K562 (cell line): ENCODE measurements around the gene AMZ1. TPM values are rescaled to one million over a fixed set of nuclear protein-coding genes. Genes with fewer than 3 reads are reported as not detected.

Experiments
- ATF7 ChIP-seq: fragments of 450-650 bp; IDR thresholded peaks from 2 replicates; pipeline ENCODE4 v1.7.1; 2014; ENCODE audit warnings: mild to moderate bottlenecking, moderate library complexity
- C11orf30 ChIP-seq: fragments of 450-650 bp; IDR thresholded peaks from 2 replicates; pipeline ENCODE4 v1.6.1; 2016; ENCODE audit warnings: low read depth, mild to moderate bottlenecking
- FOXJ3 ChIP-seq: sonication (generic); formaldehyde crosslinking; IDR thresholded peaks from 2 replicates; pipeline ENCODE4 v1.4.0; 2020; ENCODE audit warnings: mild to moderate bottlenecking, missing genetic modification reagents
- HDAC8 ChIP-seq: fragments of 450-650 bp; IDR thresholded peaks from 2 replicates; pipeline ENCODE4 v1.6.1; 2016; ENCODE audit warnings: mild to moderate bottlenecking, missing genetic modification characterization, moderate library complexity, missing compliant biosample characterization
- L3MBTL2 ChIP-seq: fragments of 450-650 bp; IDR thresholded peaks from 2 replicates; pipeline ENCODE4 v1.6.1; 2016; ENCODE audit warnings: mild to moderate bottlenecking, moderate library complexity
- MBD1 ChIP-seq: fragments of 250-450 bp; sonication (Bioruptor Pico); IDR thresholded peaks from 2 replicates; pipeline ENCODE4 v1.8.0; 2022; ENCODE audit warnings: inconsistent platforms
- PREB ChIP-seq: sonication (generic); formaldehyde crosslinking; IDR thresholded peaks from 2 replicates; pipeline ENCODE4 v1.8.1; 2023; ENCODE audit warnings: mild to moderate bottlenecking, missing genetic modification reagents
- PYGO2 ChIP-seq: fragments of 450-650 bp; IDR thresholded peaks from 2 replicates; pipeline ENCODE4 v1.6.1; 2016; ENCODE audit warnings: mild to moderate bottlenecking, missing genetic modification characterization, moderate library complexity, missing compliant biosample characterization
- RBFOX2 ChIP-seq: fragments of 200-400 bp; formaldehyde crosslinking; IDR thresholded peaks from 2 replicates; pipeline ENCODE4 v1.6.1; 2017; ENCODE audit warnings: low read depth, mild to moderate bottlenecking, low read length, moderate library complexity
- SMARCC2 ChIP-seq: fragments of 450-650 bp; IDR thresholded peaks from 2 replicates; pipeline ENCODE4 v1.6.1; 2017; ENCODE audit warnings: antibody characterized with exemption, moderate library complexity, mild to moderate bottlenecking, low read depth
- STAG1 ChIP-seq: sonication (generic); formaldehyde crosslinking; IDR thresholded peaks from 2 replicates; pipeline ENCODE4 v1.5.0; 2020; ENCODE audit warnings: missing genetic modification reagents, borderline replicate concordance
- TCFL5 ChIP-seq: fragments of 250-450 bp; sonication (Bioruptor Pico); conservative IDR thresholded peaks from 2 replicates; pipeline ENCODE4 v1.6.1; 2021; ENCODE audit warnings: mild to moderate bottlenecking, moderate library complexity, matching md5 sums
- ZNF280B ChIP-seq: fragments of 250-450 bp; sonication (Bioruptor Pico); IDR thresholded peaks from 2 replicates; pipeline ENCODE4 v1.5.1; 2021; ENCODE audit warnings: mild to moderate bottlenecking
- ZNF318 ChIP-seq, 2 experiments: fragments of 450-650 bp; IDR thresholded peaks; 2 replicates each; pipeline ENCODE4 v1.6.1; 2016; ENCODE audit warnings: mild to moderate bottlenecking in 2 of 2, borderline replicate concordance in 1 of 2, low read depth in 1 of 2, moderate library complexity in 1 of 2
- polyA plus RNA-seq, 8 experiments: library from polyadenylated mRNA; depleted of rRNA in 4 of 8; stranded (reverse) in 5 of 8; unstranded in 3 of 8; fragments of >200 nt; fragmentation: Nextera tagmentation in 2 of 8; fragmentation: Illumina TruSeq in 1 of 8; extraction: Ambion mirVana in 2 of 8; extraction: Trizol in 1 of 8; gene quantifications; 2 replicates each; pipeline versions ENCODE4 v1.2.1 to v1.2.3, GENCODE V29; 2011 to 2014; ENCODE audit warnings: inconsistent platforms in 1 of 8, missing spikeins in 1 of 8
- total RNA-seq, 7 experiments: library from RNA; depleted of rRNA in 6 of 7; stranded (reverse); fragments of >200 nt in 6 of 7; fragmentation: Illumina TruSeq in 2 of 7; extraction: Trizol in 2 of 7; gene quantifications; 2 replicates each; pipeline versions ENCODE4 v1.2.1 to v1.2.3, GENCODE V29; 2011 to 2021; ENCODE audit warnings: low replicate concordance in 1 of 7

The AMZ1 gene
- total and polyA plus RNA-seq, 9 of the 15 experiments (the other 6 are each of a cell fraction or from before 2014, with no cell fraction given) = not detected

- no peak for TF ChIP-seq MBD1
- no peak for TF ChIP-seq TCFL5 (CRISPR knock-in tag)
- peak; percentile 97 for TF ChIP-seq C11orf30
- no peak for TF ChIP-seq ZNF280B (CRISPR knock-in tag)
- TF ChIP-seq SMARCC2 = peak; percentile 97
- TF ChIP-seq HDAC8 (tag) = no peak
- TF ChIP-seq ZNF318 (IDR thresholded peaks at IDR 0.05; ENCODE audit: borderline replicate concordance in 1 of 2, low read depth in 1 of 2) = peak in 1 of 2 experiments; percentile 98; a peak in 2 of 4 replicates
- no peak for TF ChIP-seq PREB
- TF ChIP-seq PYGO2 (tag) = 0 out of 2 replicates have a peak, but pooled peaks have one; percentile 14
- TF ChIP-seq RBFOX2 = no peak; the same call in 1 of the 2 replicates
- TF ChIP-seq FOXJ3 (CRISPR knock-in tag) = no peak
- peak; percentile 93 for TF ChIP-seq L3MBTL2
- TF ChIP-seq ATF7 = peak; percentile 96
- TF ChIP-seq STAG1 (CRISPR knock-in tag) = no peak
These were observed 70.1 kb downstream of the AMZ1 start (continued) for GRCh38 chr7:2757904-2758672.
